NB4 (cell line): Measurements from ENCODE around the gene FAM177A1.

ENCODE experiments used
- DNase-seq: peaks from one replicate; pipeline ENCODE4 v3.0.0; 2010; ENCODE audit warnings: low read depth
- H3K4me3 ChIP-seq: one replicate; pipeline ENCODE4 v1.5.1; 2011; ENCODE audit warnings: mild to moderate bottlenecking, low read depth, low read length, moderate library complexity
- CTCF ChIP-seq: IDR thresholded peaks from one replicate; pipeline ENCODE4 v1.5.1; 2012; ENCODE audit warnings: low read depth, low read length
- MAX ChIP-seq: IDR thresholded peaks from 2 replicates; pipeline ENCODE4 v1.6.1; 2011; ENCODE audit warnings: low read depth, low read length
- MYC ChIP-seq: IDR thresholded peaks from 2 replicates; pipeline ENCODE4 v1.6.1; 2011; ENCODE audit warnings: low read depth, low read length
- POLR2A ChIP-seq: IDR thresholded peaks from 2 replicates; pipeline ENCODE4 v1.6.1; 2011; ENCODE audit warnings: mild to moderate bottlenecking; ENCODE audit not compliant: insufficient read length; ENCODE audit errors: extremely low read depth

FAM177A1 gene, protein sequence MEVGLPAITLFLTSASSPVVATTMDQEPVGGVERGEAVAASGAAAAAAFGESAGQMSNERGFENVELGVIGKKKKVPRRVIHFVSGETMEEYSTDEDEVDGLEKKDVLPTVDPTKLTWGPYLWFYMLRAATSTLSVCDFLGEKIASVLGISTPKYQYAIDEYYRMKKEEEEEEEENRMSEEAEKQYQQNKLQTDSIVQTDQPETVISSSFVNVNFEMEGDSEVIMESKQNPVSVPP

GRCh38 chr14:35046048-35046750 is at the start of gene FAM177A1:
Gene FAM177A1 (plus strand): TSS chr14:35046272. CDS start chr14:35046464, 192 bp downstream.
- TF ChIP-seq MAX: peak; percentile 49
- TF ChIP-seq MYC: peak; percentile 60; the same call in 1 of the 2 replicates
- peak; percentile 69 for TF ChIP-seq POLR2A
- no peak for TF ChIP-seq CTCF
- H3K4me3 ChIP-seq: peak within 1 kb of the TSS; percentile 86
- peak; percentile 97 for DNase-seq

DNA sequence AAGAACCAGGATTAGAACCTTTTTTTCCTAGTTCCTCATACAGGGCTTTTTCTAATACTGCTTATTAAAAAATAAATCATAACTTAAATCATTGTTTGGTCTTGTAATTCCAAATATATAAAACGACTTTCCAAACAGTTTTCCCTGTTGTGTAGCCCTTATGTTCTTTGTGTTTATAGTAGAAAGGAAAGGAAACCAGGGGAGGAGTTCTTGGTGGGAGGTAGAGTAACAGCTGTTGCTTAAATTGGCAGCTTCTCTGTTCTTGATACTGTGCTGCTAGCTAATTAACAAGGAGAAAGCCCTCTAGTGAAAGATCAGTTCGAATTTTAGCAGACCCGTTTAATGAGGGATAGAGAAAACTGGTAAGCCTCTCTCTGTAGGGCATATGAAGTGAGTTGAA is 48.3 kb upstream of the FAM177A1 start:
- DNase-seq: no peak
- no peak overlapping the region for H3K4me3 ChIP-seq
- TF ChIP-seq MAX (no peak), CTCF (no peak), POLR2A (no peak), MYC (no peak)

GRCh38 chr14:34999500-34999899 is 46.6 kb upstream of the FAM177A1 start:
- no peak for TF ChIP-seq CTCF
- no peak for TF ChIP-seq MYC
- H3K4me3 ChIP-seq: no peak overlapping the region
- DNase-seq: no peak

DNA sequence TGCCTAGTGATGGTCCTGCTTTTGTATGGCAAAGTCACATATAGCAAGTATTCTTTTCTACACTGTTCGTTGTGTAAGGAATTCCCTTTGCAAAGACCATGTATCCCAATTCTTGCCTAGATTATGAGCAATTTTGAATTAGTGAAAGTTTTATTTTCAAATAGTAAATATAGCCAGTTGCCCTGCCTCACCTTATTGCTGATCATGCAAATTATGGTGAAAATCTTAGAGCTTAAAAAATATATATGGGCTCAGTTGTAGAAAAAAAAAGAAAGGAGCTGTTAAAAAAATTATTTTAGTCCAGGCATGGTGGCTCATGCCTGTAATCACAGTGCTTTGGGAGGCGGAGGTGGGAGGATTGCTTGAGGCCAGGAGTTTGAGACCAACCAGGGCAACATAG is 44.5 kb upstream of the FAM177A1 start:
- TF ChIP-seq CTCF (no peak), MAX (no peak), POLR2A (no peak), MYC (no peak)
- no peak for DNase-seq
- H3K4me3 ChIP-seq: no peak overlapping the region

DNA sequence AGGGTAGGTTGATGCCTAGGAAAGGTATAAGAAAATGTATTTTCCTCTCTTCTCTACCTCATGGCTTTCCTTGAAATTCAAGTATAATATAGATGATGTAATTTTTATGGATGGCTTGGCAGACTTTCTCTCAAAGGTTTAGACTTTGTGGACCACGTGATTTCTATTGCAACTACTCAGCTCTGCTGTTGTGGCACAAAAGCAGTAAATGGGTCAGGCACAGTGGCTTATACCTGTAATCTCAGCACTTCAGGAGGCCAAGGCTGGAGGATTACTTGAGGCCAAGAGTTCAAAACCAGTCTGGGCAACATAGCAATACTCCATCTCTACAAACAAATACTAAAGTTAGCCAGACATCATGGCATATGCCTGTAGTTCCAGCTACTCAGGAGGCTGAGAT is 41.2 kb upstream of the FAM177A1 start:
- no peak overlapping the region for H3K4me3 ChIP-seq
- DNase-seq: no peak
- TF ChIP-seq CTCF (no peak), POLR2A (no peak), MAX (no peak), MYC (no peak)
